GM19099 (cell line): ENCODE measurements around the gene F7.

Source experiments
- POLR2A ChIP-seq: IDR thresholded peaks from 3 replicates; pipeline ENCODE4 v1.6.1; 2011; ENCODE audit warnings: low read depth; ENCODE audit not compliant: insufficient read length; ENCODE audit errors: extremely low read depth

The F7 gene

GRCh38 chr13:113066746-113067145, 38.8 kb upstream of the F7 start:
- no peak for TF ChIP-seq POLR2A

GRCh38 chr13:113069861-113070805, 35.5 kb upstream of the F7 start:
- no peak for TF ChIP-seq POLR2A

DNA sequence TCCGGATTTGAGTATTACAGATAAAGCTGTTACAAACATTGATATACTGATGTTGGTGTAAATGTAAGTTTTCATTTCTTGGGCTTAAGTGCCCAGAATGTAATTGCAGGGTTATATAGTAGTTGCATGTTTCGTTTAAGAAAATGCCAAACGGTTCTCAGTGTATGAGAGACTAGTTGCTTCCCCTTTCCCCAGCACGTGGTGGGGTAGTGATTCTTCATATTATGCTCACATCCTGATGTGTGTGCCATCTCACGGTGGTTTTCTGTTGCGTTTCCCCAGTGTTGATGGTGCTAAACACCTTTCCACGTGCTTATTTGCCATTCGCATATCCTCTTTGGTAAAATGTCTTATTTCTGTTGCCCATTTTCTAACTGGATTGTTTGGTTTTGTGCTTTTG, 34.7 kb upstream of the F7 start:
- no peak for TF ChIP-seq POLR2A

GRCh38 chr13:113072376-113072775, 33.2 kb upstream of the F7 start:
- no peak for TF ChIP-seq POLR2A

DNA sequence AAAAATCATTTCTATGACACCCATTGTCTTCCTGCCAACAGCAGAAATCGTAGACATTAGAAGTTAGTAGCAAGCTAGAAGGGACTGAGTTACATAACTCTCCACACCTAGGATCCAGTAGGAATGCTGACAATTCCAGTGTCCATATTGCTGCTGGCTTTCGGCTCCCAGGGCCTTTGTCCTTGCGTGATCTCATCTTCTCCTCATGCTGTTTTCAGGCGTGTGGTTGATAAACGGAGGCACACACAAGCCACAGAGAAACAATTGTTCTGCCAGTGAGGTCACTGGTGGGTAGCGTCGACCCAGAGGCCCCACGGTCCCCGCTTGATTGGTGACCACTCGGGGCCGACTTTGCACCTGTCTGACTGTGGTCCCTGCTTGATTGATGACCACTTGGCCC, 31.6 kb upstream of the F7 start:
- no peak for TF ChIP-seq POLR2A

GRCh38 chr13:113074401-113074800, 31.2 kb upstream of the F7 start:
- no peak for TF ChIP-seq POLR2A

DNA sequence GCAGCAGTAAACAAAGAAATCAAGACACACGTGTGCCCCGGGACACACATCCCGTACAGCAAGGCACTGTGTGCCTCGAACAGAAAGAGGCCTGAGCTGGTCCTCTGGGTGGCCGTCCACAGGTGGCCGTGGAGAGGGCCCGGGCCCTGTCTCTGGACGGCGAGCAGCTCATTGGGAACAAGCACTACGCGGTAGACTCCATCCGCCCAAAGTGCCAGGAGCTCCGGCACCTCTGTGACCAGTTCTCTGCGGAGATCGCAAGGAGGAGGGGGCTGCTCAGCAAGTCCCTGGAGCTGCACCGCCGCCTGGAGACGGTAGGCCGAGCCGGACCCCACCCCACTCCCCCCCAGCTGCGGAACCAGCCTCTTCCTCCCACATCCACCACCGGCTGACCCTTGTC, 30.7 kb upstream of the F7 start:
- TF ChIP-seq POLR2A: no peak

DNA sequence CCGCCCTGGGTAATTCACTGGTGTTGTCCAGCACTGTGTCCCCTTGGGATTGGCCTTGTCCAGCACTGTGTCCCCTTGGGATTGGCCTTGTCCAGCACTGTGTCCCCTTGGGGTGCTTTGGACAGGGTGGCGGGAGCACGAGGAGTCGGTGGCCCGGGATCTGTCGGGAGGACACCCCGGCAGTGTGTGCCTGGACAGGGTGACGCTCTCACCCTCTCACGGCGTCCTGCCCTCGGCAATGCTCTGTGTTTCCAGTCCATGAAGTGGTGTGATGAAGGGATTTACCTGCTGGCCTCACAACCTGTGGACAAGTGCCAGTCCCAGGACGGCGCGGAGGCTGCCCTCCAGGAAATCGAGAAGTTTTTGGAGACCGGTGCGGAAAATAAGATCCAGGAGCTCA, 29.9 kb upstream of the F7 start:
- no peak for TF ChIP-seq POLR2A

DNA sequence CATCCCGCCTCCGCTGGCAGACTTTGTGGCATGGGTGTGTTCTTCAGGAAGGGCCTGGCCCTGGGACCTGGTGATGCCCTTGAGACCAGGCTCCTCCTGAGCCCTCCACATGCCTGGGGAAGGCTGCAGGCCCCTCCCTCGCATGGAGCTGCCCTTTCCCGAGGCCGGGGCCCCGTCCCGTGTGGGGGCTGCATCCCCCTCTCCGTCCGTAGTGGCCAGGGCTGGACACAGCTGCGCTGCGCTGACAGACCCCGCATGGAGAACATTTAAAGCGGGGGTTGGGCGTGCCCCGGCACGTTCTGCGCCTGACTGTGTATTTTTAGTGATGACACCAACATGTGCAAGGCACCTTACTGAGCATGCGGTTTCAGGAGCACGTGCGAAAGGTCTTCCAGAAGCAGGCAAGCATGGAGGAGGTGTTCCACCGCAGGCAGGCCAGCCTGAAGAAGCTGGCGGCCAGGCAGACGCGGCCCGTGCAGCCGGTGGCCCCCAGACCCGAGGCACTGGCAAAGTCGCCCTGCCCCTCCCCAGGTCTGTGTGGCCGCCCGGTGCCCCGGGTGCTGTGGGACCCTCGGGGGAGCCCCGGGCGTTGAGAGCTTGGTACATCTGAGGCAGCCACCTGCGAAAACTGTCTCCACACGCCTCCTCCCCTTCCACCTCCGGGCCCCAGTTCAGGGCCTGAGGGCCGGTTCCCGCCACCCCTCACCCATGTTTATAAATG, 28.8 kb upstream of the F7 start:
- TF ChIP-seq POLR2A: no peak

- TF ChIP-seq POLR2A: no peak
These were observed 28.0 kb upstream of the F7 start for GRCh38 chr13:113077566-113077952.

- TF ChIP-seq POLR2A: no peak
These were observed 27.4 kb upstream of the F7 start for GRCh38 chr13:113077953-113078901.

GRCh38 chr13:113078902-113079780, 26.4 kb upstream of the F7 start:
- no peak for TF ChIP-seq POLR2A

DNA sequence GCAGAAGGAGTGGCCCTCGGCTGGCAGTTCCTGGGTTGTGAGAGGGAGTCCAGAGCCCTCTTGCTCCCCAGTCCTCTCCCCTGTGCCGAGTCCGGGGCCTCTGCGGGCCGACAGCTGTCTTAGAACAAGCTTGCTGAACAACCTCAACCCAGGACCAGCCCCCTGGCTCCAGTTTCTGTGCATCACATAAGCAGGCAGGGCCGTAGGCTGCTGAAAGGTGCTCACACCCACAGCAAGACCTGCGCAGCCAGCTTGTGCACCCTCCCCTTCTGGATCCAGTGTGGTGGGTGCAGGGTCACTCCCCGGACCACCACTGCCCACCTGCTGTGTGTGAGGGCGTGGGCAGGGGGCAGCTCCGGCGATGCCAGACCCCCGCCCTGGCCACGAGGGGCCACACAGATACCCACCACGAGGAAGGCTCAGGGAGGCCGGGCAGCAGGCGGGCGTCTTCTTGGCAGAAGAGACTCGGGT, 25.2 kb upstream of the F7 start:
- TF ChIP-seq POLR2A: no peak

GRCh38 chr13:113080901-113081521, 24.6 kb upstream of the F7 start:
- TF ChIP-seq POLR2A: no peak
